IMR-90 (cell line): ENCODE measurements around the gene PIM3. TPM values are rescaled to one million over a fixed set of nuclear protein-coding genes. Genes with fewer than 3 reads are reported as not detected.

Experiments used
- ATAC-seq: fragments of 200-7000 bp; cut with Tn5 transposase; 2 replicates; pipeline ENCODE4 v1.9.1; 2020; ENCODE audit warnings: low read depth, mild to moderate bottlenecking, moderate library complexity
- BruUV-seq: library from RNA; stranded (reverse); fragments of 400-500 nt; replicated peaks from 2 replicates; lab custom pipeline; 2021; lab: Mats Ljungman, UMichigan
- CTCF ChIA-PET: fragments of 300-600 bp; formaldehyde crosslinking; extraction: SDS; loops from one replicate; lab custom pipeline; 2021; ENCODE audit warnings: antibody characterized with exemption; lab: Yijun Ruan, JAX
- POLR2A ChIA-PET: fragments of 300-600 bp; sonication (Branson Sonifier 250); formaldehyde crosslinking; loops from one replicate; lab custom pipeline; 2022; ENCODE audit warnings: antibody characterized with exemption; ENCODE audit not compliant: unreplicated experiment; lab: Charles Lee
- DNase-seq: peaks from one replicate; pipeline ENCODE4 v3.0.0; 2013
- H2AFZ ChIP-seq: replicated peaks from 2 replicates; pipeline ENCODE3; 2013; ENCODE audit warnings: low read length, mild to moderate bottlenecking; ENCODE audit not compliant: poor library complexity
- H2AK5ac ChIP-seq: 2 replicates; pipeline ENCODE4 v1.6.1; 2013; ENCODE audit warnings: low read depth, low read length, inconsistent platforms
- H2AK9ac ChIP-seq: replicated peaks from 2 replicates; pipeline ENCODE3; 2013; ENCODE audit warnings: mild to moderate bottlenecking, low read depth, low read length, moderate library complexity; ENCODE audit not compliant: poor library complexity
- H2BK120ac ChIP-seq: 2 replicates; pipeline ENCODE4 v1.6.1; 2013; ENCODE audit warnings: low read depth, low read length, inconsistent platforms
- H2BK15ac ChIP-seq: 3 replicates; pipeline ENCODE4 v1.6.1; 2013; ENCODE audit warnings: low read depth, low read length, inconsistent platforms
- H2BK20ac ChIP-seq: 2 replicates; pipeline ENCODE4 v1.6.1; 2013; ENCODE audit warnings: low read depth, mild to moderate bottlenecking, inconsistent platforms, low read length, moderate library complexity
- H2BK5ac ChIP-seq: 2 replicates; pipeline ENCODE4 v1.6.1; 2013; ENCODE audit warnings: mild to moderate bottlenecking, low read depth, low read length, inconsistent platforms; ENCODE audit not compliant: poor library complexity, severe bottlenecking
- H3K14ac ChIP-seq: replicated peaks from 2 replicates; pipeline ENCODE4 v1.6.1; 2013; ENCODE audit warnings: low read depth, low read length, inconsistent platforms
- H3K18ac ChIP-seq: 2 replicates; pipeline ENCODE4 v1.6.1; 2013; ENCODE audit warnings: low read depth, low read length, control low read depth
- H3K23ac ChIP-seq: 2 replicates; pipeline ENCODE4 v1.6.1; 2013; ENCODE audit warnings: low read depth, low read length, inconsistent platforms
- H3K27ac ChIP-seq: 2 replicates; pipeline ENCODE4 v1.5.1; 2013; ENCODE audit warnings: mild to moderate bottlenecking, control low read depth, low read length; ENCODE audit not compliant: insufficient read depth
- H3K27me3 ChIP-seq: 2 replicates; pipeline ENCODE4 v1.6.1; 2013; ENCODE audit warnings: low read length; ENCODE audit not compliant: control insufficient read depth, insufficient read depth
- H3K36me3 ChIP-seq: 2 replicates; pipeline ENCODE4 v1.6.1; 2013; ENCODE audit warnings: low read length, mixed read lengths; ENCODE audit not compliant: control insufficient read depth, insufficient read depth
- H3K4ac ChIP-seq: 2 replicates; pipeline ENCODE4 v1.6.1; 2013; ENCODE audit warnings: low read depth, low read length, inconsistent platforms
- H3K4me1 ChIP-seq: 2 replicates; pipeline ENCODE4 v1.6.1; 2013; ENCODE audit warnings: low read length, mixed read lengths; ENCODE audit not compliant: control insufficient read depth, insufficient read depth
- H3K4me2 ChIP-seq: 2 replicates; pipeline ENCODE4 v1.6.1; 2013; ENCODE audit warnings: low read depth, mild to moderate bottlenecking, control low read depth, low read length, moderate library complexity
- H3K4me3 ChIP-seq: 2 replicates; pipeline ENCODE4 v1.5.1; 2013; ENCODE audit warnings: low read depth, mild to moderate bottlenecking, control low read depth, low read length, moderate library complexity; ENCODE audit not compliant: insufficient read depth
- H3K56ac ChIP-seq: 2 replicates; pipeline ENCODE4 v1.6.1; 2013; ENCODE audit warnings: low read length, inconsistent platforms; ENCODE audit not compliant: insufficient read depth; ENCODE audit errors: extremely low read depth
- H3K79me1 ChIP-seq, 2 experiments: 2 replicates each; pipeline ENCODE4 v1.6.1; 2013; ENCODE audit warnings: low read length in 2 of 2, inconsistent platforms in 1 of 2, low read depth in 1 of 2
- H3K9ac ChIP-seq: 2 replicates; pipeline ENCODE4 v1.6.1; 2013; ENCODE audit warnings: low read depth, low read length, control low read depth
- H3K9me1 ChIP-seq: 2 replicates; pipeline ENCODE4 v1.6.1; 2013; ENCODE audit warnings: low read length, inconsistent platforms; ENCODE audit not compliant: insufficient read depth
- H3K9me3 ChIP-seq: 2 replicates; pipeline ENCODE4 v1.6.1; 2013; ENCODE audit warnings: low read length; ENCODE audit not compliant: control insufficient read depth, insufficient read depth
- H4K20me1 ChIP-seq: 2 replicates; pipeline ENCODE4 v1.6.1; 2013; ENCODE audit warnings: low read length, inconsistent platforms; ENCODE audit not compliant: insufficient read depth
- H4K5ac ChIP-seq: 2 replicates; pipeline ENCODE4 v1.6.1; 2013; ENCODE audit warnings: mild to moderate bottlenecking, low read depth, low read length, control low read depth
- H4K8ac ChIP-seq, 2 experiments: 2 replicates each; pipeline ENCODE4 v1.6.1; 2013; ENCODE audit warnings: low read depth in 2 of 2, low read length in 2 of 2, control low read depth in 1 of 2, inconsistent platforms in 1 of 2
- H4K91ac ChIP-seq: 2 replicates; pipeline ENCODE4 v1.6.1; 2013; ENCODE audit warnings: low read depth, low read length, inconsistent platforms; ENCODE audit not compliant: insufficient read depth
- CEBPB ChIP-seq: IDR thresholded peaks from 2 replicates; pipeline ENCODE4 v1.6.1; 2012; ENCODE audit warnings: low read depth, low read length, improper control_type of control experiment
- CTCF ChIP-seq: conservative IDR thresholded peaks from 2 replicates; pipeline ENCODE4 v1.5.1; 2012; ENCODE audit warnings: mild to moderate bottlenecking, low read depth, low read length, improper control_type of control experiment
- FOS ChIP-seq: fragments of 150-350 bp; IDR thresholded peaks from 2 replicates; pipeline ENCODE4 v1.6.1; 2016; ENCODE audit warnings: low read depth, low read length
- MAFK ChIP-seq: IDR thresholded peaks from 2 replicates; pipeline ENCODE4 v1.6.1; 2012; ENCODE audit warnings: low read depth, low read length, improper control_type of control experiment
- MAZ ChIP-seq: IDR thresholded peaks from 2 replicates; pipeline ENCODE4 v1.6.1; 2012; ENCODE audit warnings: low read depth, mild to moderate bottlenecking, low read length, improper control_type of control experiment, moderate library complexity, borderline replicate concordance
- MXI1 ChIP-seq: IDR thresholded peaks from 2 replicates; pipeline ENCODE4 v1.6.1; 2012; ENCODE audit warnings: low read depth, mild to moderate bottlenecking, low read length, moderate library complexity, borderline replicate concordance
- POLR2A ChIP-seq: IDR thresholded peaks from 2 replicates; pipeline ENCODE4 v1.6.1; 2012; ENCODE audit warnings: mild to moderate bottlenecking, low read depth, low read length
- RAD21 ChIP-seq: IDR thresholded peaks from 2 replicates; pipeline ENCODE4 v1.6.1; 2012; ENCODE audit warnings: low read length, improper control_type of control experiment
- RCOR1 ChIP-seq: IDR thresholded peaks from 2 replicates; pipeline ENCODE4 v1.6.1; 2012; ENCODE audit warnings: mild to moderate bottlenecking, low read length, improper control_type of control experiment; ENCODE audit not compliant: insufficient replicate concordance
- RFX5 ChIP-seq: IDR thresholded peaks from 2 replicates; pipeline ENCODE4 v1.8.0; 2012; ENCODE audit warnings: low read depth, mild to moderate bottlenecking, low read length, moderate library complexity
- SMC3 ChIP-seq: fragments of 150-350 bp; IDR thresholded peaks from 2 replicates; pipeline ENCODE4 v1.6.1; 2016; ENCODE audit warnings: low read depth, mild to moderate bottlenecking, antibody characterized with exemption, low read length, moderate library complexity
- WGBS, 2 experiments: methylation state at CpG; one replicate each; pipeline versions ENCODE4 v1.1.5 to v1.1.7; 2013; ENCODE audit warnings: missing lambda C conversion rate in 2 of 2; ENCODE audit not compliant: insufficient read length in 1 of 2; ENCODE audit errors: extremely low coverage in 2 of 2; 5-methylcytosine and 5-hydroxymethylcytosine counted together
- dilution Hi-C: fragments of 300-500 bp; cut with HindIII; formaldehyde crosslinking; loops from one replicate; pipeline ENCODE4 v1.14.3; 2018; ENCODE audit warnings: low sequenced_read_pairs; ENCODE audit not compliant: unreplicated experiment
- in situ Hi-C: fragments of 300-500 bp; cut with MboI; formaldehyde crosslinking; loops from 3 replicates; pipeline ENCODE4 v1.14.3; 2019; ENCODE audit warnings: low sequenced_read_pairs, inconsistent platforms, mixed read lengths
- intact Hi-C: fragments of 100-400 bp; cut with micrococcal nuclease; formaldehyde crosslinking; loops from 2 replicates; pipeline ENCODE4 v1.10.0; 2022
- polyA plus RNA-seq, 3 experiments: library from polyadenylated mRNA; depleted of rRNA; stranded (reverse); fragments of >200 nt; gene quantifications; 2 replicates each; pipeline ENCODE4 v1.2.3, GENCODE V29; 2012; ENCODE audit warnings: low replicate concordance in 1 of 3
- total RNA-seq: library from RNA; depleted of rRNA; stranded (reverse); fragments of >200 nt; gene quantifications from 2 replicates; pipeline ENCODE4 v1.2.3, GENCODE V29; 2012

Gene PIM3
- total and polyA plus RNA-seq, 2 of the 4 experiments (the other 2 are of a cell fraction), result 8.6 to 24.7 TPM

DNA sequence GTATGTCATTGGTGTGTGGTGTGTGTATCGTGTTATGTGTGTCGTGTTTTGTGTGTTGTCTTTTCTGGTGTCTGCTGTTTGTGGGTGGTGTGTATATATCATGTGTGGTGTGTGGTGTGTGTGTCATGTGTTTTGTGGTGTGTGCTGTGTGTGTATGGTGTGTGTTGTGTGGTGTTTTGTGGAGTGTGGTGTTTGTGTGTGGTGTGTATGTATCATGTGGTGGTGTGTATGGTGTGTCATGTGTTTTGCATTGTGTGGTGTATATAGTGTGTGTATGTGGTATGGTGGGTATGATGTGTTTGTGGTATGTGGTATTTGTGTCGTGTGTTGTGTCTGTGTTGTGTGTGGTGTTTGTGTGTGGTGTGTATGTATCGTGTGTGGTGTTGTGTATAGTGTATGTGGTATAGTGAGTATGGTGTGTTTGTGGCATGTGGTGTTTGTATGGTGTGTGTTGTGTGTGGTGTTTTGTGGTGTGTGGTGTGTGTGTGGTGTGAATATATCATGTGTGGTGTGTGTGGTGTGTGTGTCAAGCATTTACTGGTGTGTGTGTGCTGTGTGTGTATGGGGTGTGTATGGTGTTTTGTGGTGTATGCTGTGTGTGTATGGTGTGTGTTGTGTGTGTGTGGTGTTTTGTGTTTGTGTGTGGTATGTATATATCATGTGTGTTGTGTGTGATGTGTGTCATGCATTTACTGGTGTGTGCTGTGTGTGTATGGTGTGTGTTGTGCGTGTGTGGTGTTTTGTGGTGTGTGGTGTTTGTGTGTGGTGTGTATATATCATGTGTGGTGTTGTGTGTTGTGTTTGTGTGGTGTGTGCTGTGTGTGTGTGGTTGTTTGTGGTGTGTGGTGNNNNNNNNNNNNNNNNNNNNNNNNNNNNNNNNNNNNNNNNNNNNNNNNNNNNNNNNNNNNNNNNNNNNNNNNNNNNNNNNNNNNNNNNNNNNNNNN is 12.7 kb downstream of the PIM3 start:
- H3K56ac ChIP-seq, result no peak overlapping the region
- H2BK5ac ChIP-seq, result peak overlapping the region; percentile 63
- in situ Hi-C loops, result no loop called here
- H3K27ac ChIP-seq, result no peak overlapping the region
- peak overlapping the region; percentile 44; the same call in 1 of the 2 replicates for H3K14ac ChIP-seq
- WGBS, 2 experiments, result 87 to 100% methylated on average over 1 to 5 of the region's 5 CpGs
- peak overlapping the region; percentile 94; the same call in 2 of the 3 replicates for H2BK15ac ChIP-seq
- intact Hi-C loops, result loop anchor here (10.0 kb wide), 1 partner anchor 232 kb away; the partner anchor contains the start of gene SELENOO
- H2BK120ac ChIP-seq, result no peak overlapping the region
- H3K9ac ChIP-seq, result no peak overlapping the region
- peak overlapping the region; percentile 27; the same call in 1 of the 2 replicates for H2BK20ac ChIP-seq
- no peak for DNase-seq
- no peak overlapping the region for H4K91ac ChIP-seq
- TF ChIP-seq SMC3, result no peak
- TF ChIP-seq FOS, result no peak
- TF ChIP-seq CEBPB, result no peak
- no peak for TF ChIP-seq MAFK
- no peak for TF ChIP-seq CTCF
- TF ChIP-seq RCOR1, result no peak
- no peak for TF ChIP-seq RAD21
- TF ChIP-seq RFX5, result no peak
- TF ChIP-seq POLR2A, result no peak
- TF ChIP-seq MXI1, result no peak
- TF ChIP-seq MAZ, result no peak
- H3K4me2 ChIP-seq, result no peak overlapping the region
- peak overlapping the region; percentile 38 for H2AFZ ChIP-seq
- H3K4me1 ChIP-seq, result peaks cover 9% of the 10 kb centered on the region
- H3K36me3 ChIP-seq, result no peaks in the 10 kb centered on the region
- H4K5ac ChIP-seq, result no peak overlapping the region
- peak overlapping the region; percentile 97 for H2AK5ac ChIP-seq
- H3K18ac ChIP-seq, result no peak overlapping the region; the same call in 1 of the 2 replicates
- H4K8ac ChIP-seq, result peak overlapping the region in 1 of 2 experiments; percentile 35; a peak in 1 of 4 replicates
- H3K9me1 ChIP-seq, result peaks cover 20% of the 10 kb centered on the region
- BruUV-seq, result no TSS peak
- peaks cover 12 to 15% of the 10 kb centered on the region in 2 experiments; a peak in 3 of 4 replicates for H3K79me1 ChIP-seq
- no peak overlapping the region for H3K4me3 ChIP-seq
- peak overlapping the region; percentile 1 for H2AK9ac ChIP-seq
- peak overlapping the region; percentile 70 for H3K23ac ChIP-seq
- no peak for ATAC-seq
- H3K9me3 ChIP-seq, result no peaks in the 10 kb centered on the region
- ChIA-PET POLR2A (no interaction called here), CTCF (no interaction called here)
- H3K4ac ChIP-seq, result peak overlapping the region; percentile 0; the same call in 1 of the 2 replicates
- dilution Hi-C loops, result no loop called here
- H3K27me3 ChIP-seq, result no peaks in the 10 kb centered on the region
- 0 out of 2 replicates have a peak, but pooled peaks cover 4% of the 10 kb centered on the region for H4K20me1 ChIP-seq
